ENCODE results near the gene CATSPER3.
"Not testable (repeated sequence)": the region's sequence is repeated elsewhere in the genome, so short reads cannot be mapped to it uniquely, and the experiment has no call there.

CATSPER3 gene

GRCh38 chr5:134975843-134976242 is 8.1 kb downstream of the CATSPER3 start:
- DNase-seq = no peak

- no peak for DNase-seq
Observed at GRCh38 chr5:134976841-134977240, 9.1 kb downstream of the CATSPER3 start.

- DNase-seq = no peak
Observed at GRCh38 chr5:134979416-134979815, 11.7 kb downstream of the CATSPER3 start.

GRCh38 chr5:134982230-134982629 is 14.5 kb downstream of the CATSPER3 start:
- DNase-seq = no peak

GRCh38 chr5:134989266-134989830 is 21.6 kb downstream of the CATSPER3 start:
- no peak for DNase-seq

GRCh38 chr5:134990183-134990582 is 22.5 kb downstream of the CATSPER3 start:
- not testable (repeated sequence) for DNase-seq

- DNase-seq = no peak
Observed at GRCh38 chr5:134992148-134992547, 24.4 kb downstream of the CATSPER3 start.

- DNase-seq = no peak
Observed at GRCh38 chr5:134993161-134993560, 25.5 kb downstream of the CATSPER3 start.

- no peak for DNase-seq
Observed at GRCh38 chr5:134994560-134995156, 27.0 kb downstream of the CATSPER3 start.

- no peak for DNase-seq
Observed at GRCh38 chr5:134995850-134996402, 28.2 kb downstream of the CATSPER3 start.

- DNase-seq = no peak
Observed at GRCh38 chr5:134997015-134997414, 29.3 kb downstream of the CATSPER3 start.

GRCh38 chr5:134998068-134998467 is 30.4 kb downstream of the CATSPER3 start:
- not testable (repeated sequence) for DNase-seq

GRCh38 chr5:135004376-135004775 is 36.7 kb downstream of the CATSPER3 start:
- no peak for DNase-seq

GRCh38 chr5:135005076-135005475 is 37.4 kb downstream of the CATSPER3 start:
- no peak for DNase-seq

GRCh38 chr5:135007305-135007704 is 39.6 kb downstream of the CATSPER3 start:
- DNase-seq = no peak

GRCh38 chr5:135007749-135008363 is 40.1 kb downstream of the CATSPER3 start:
- no peak for DNase-seq

- DNase-seq = no peak
Observed at GRCh38 chr5:135008556-135008955, 40.8 kb downstream of the CATSPER3 start.

GRCh38 chr5:135008981-135009735 is 41.5 kb downstream of the CATSPER3 start:
- no peak for DNase-seq

GRCh38 chr5:135009736-135010501 is 42.2 kb downstream of the CATSPER3 start:
- DNase-seq = no peak

- DNase-seq = no peak
Observed at GRCh38 chr5:135010502-135011354, 43.0 kb downstream of the CATSPER3 start.

GRCh38 chr5:135011355-135012032 is 43.8 kb downstream of the CATSPER3 start:
- DNase-seq = no peak

Measured in NCI-H2081 treated with DMSO at 0.1 percent for 48 hours (cell line).